ENCODE results near the gene ATP2C2. TPM values are rescaled to one million over a fixed set of nuclear protein-coding genes. Genes with fewer than 3 reads are reported as not detected.
A peak's percentile ranks its signal among the peaks of the same experiment; 100 is the strongest.
"Not testable (repeated sequence)": the region's sequence is repeated elsewhere in the genome, so short reads cannot be mapped to it uniquely, and the experiment has no call there.

The ATP2C2 gene
- total and polyA plus RNA-seq, 9 of the 15 experiments (the other 6 are each of a cell fraction or from before 2014, with no cell fraction given) = 0.75 TPM; not detected in 8

DNA sequence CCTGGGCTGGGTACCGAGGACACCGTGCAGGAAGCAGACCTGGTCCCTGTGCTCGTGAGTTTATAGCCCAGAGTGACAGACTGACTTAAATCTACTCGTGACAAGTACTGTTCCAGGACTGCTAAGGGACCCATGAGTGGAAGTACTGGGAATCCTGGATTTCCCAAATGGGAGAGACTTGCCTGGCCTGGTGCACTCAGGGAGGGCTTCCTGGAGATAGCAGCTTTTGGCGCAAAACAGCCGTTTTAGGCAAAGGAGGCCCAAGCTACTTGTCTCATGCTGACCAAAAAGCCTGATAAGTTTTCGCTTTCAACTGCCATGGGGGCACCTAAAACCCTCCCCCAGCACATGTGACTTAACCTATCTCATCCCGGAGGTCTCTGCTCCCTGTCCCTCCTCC lies 51.4 kb downstream of the ATP2C2 start:
- no peaks in the 10 kb centered on the region for H4K20me1 ChIP-seq (replicated peaks; ENCODE audit: control insufficient read depth, insufficient read depth, low read length)
- H3K4me3 ChIP-seq = no peak overlapping the region
- H3K9ac ChIP-seq (ENCODE audit: insufficient read depth in 1 of 2, low read depth in 2 of 2, low read length in 2 of 2) = no peak overlapping the region
- peak overlapping the region; percentile 5; the same call in 1 of the 2 replicates for H3K4me2 ChIP-seq (ENCODE audit: insufficient read depth, low read length)
- DNase-seq (ENCODE audit: extremely low read depth in 1 of 4, low spot score in 3 of 4) = no peak
- no TSS peak for BruUV-seq (replicated peaks)
- no peaks in the 10 kb centered on the region for H3K36me3 ChIP-seq (ENCODE audit: control insufficient read depth, insufficient read depth, low read length)
- H3K27me3 ChIP-seq (ENCODE audit: control insufficient read depth in 2 of 2, insufficient read depth in 2 of 2, low read length in 2 of 2) = peaks cover 45 to 74% of the 10 kb centered on the region in 2 experiments
- FAIRE-seq = no peak
- intact Hi-C loops (cut with micrococcal nuclease) = no loop called here
- 16% methylated on average over 8 of the region's 8 CpGs for WGBS (ENCODE audit: insufficient coverage, low coverage, missing lambda C conversion rate)
- in situ Hi-C loops (cut with MboI) = no loop called here
- H2AFZ ChIP-seq (ENCODE audit: low read depth, low read length) = 0 out of 2 replicates have a peak overlapping the region, but pooled peaks have one; percentile 42
- TF ChIP-seq ZNF561 (CRISPR knock-in tag; conservative IDR thresholded peaks at IDR 0.05) (no peak), ZNF436 (CRISPR knock-in tag; IDR thresholded peaks at IDR 0.05) (peak; percentile 55; the same call in 1 of the 2 replicates), ZNF316 (IDR thresholded peaks at IDR 0.05) (no peak), ZFP36 (IDR thresholded peaks at IDR 0.05; ENCODE audit: low read depth, low read length, partially characterized antibody) (peak; percentile 93), TEAD4 (IDR thresholded peaks at IDR 0.05; ENCODE audit: low read length) (no peak), TEAD4 (CRISPR knock-in tag; IDR thresholded peaks at IDR 0.05; ENCODE audit: borderline replicate concordance) (no peak)
- ChIA-PET CTCF (ENCODE audit: low intra/inter-chr PET ratio) (no interaction called here), POLR2A (interaction anchor here (0.6 to 0.7 kb wide), 2 partner anchors 27 to 48 kb away, joined by 3 read pairs; no protein-coding TSS in a partner anchor)
- H3K4me1 ChIP-seq (replicated peaks in 1 of 2; ENCODE audit: control insufficient read depth in 2 of 2, insufficient read depth in 2 of 2, low read length in 2 of 2) = 0 out of 5 replicates have a peak, but pooled peaks cover 0 to 3% of the 10 kb centered on the region in 2 experiments
- H3K27ac ChIP-seq (ENCODE audit: extremely low read depth, low read depth, low read length) = no peak overlapping the region
- ATAC-seq = no peak
- no peaks in the 10 kb centered on the region for H3K79me2 ChIP-seq (ENCODE audit: control insufficient read depth, insufficient read depth, low read length)
- peaks cover 7% of the 10 kb centered on the region for H3K9me3 ChIP-seq (replicated peaks; ENCODE audit: control insufficient read depth, insufficient read depth, low read depth, low read length)
- no peaks in the 10 kb centered on the region for H3K9me1 ChIP-seq (ENCODE audit: control insufficient read depth, insufficient read depth, low read length)

- not testable (repeated sequence) for FAIRE-seq
Measured at GRCh38 chr16:84420556-84420955, 52.2 kb downstream of the ATP2C2 start.

More at GRCh38 chr16:84420556-84420955, 52.2 kb downstream of the ATP2C2 start:
- H3K79me2 ChIP-seq (ENCODE audit: control insufficient read depth, insufficient read depth, low read length); H3K9ac ChIP-seq (ENCODE audit: insufficient read depth in 1 of 2, low read depth in 2 of 2, low read length in 2 of 2); H3K4me3 ChIP-seq; ATAC-seq; H3K36me3 ChIP-seq (ENCODE audit: control insufficient read depth, insufficient read depth, low read length); DNase-seq (ENCODE audit: extremely low read depth in 1 of 4, low spot score in 3 of 4); H3K4me1 ChIP-seq (replicated peaks in 1 of 2; ENCODE audit: control insufficient read depth in 2 of 2, insufficient read depth in 2 of 2, low read length in 2 of 2); intact Hi-C loops (cut with micrococcal nuclease); CTCF ChIA-PET (ENCODE audit: low intra/inter-chr PET ratio); H4K20me1 ChIP-seq (replicated peaks; ENCODE audit: control insufficient read depth, insufficient read depth, low read length); H3K9me3 ChIP-seq (replicated peaks; ENCODE audit: control insufficient read depth, insufficient read depth, low read depth, low read length); H3K9me1 ChIP-seq (ENCODE audit: control insufficient read depth, insufficient read depth, low read length); BruUV-seq (replicated peaks); in situ Hi-C loops (cut with MboI); H3K27ac ChIP-seq (ENCODE audit: extremely low read depth, low read depth, low read length); H3K4me2 ChIP-seq (ENCODE audit: insufficient read depth, low read length): not testable (repeated sequence)
- Histone ChIP-seq H3K27me3 (ENCODE audit: control insufficient read depth in 2 of 2, insufficient read depth in 2 of 2, low read length in 2 of 2) (peaks cover 46 to 74% of the 10 kb centered on the region in 2 experiments), H2AFZ (ENCODE audit: low read depth, low read length) (0 out of 2 replicates have a peak overlapping the region, but pooled peaks have one; percentile 5)
- POLR2A ChIA-PET = interaction anchor here (0.6 to 1.1 kb wide), 2 partner anchors 23 to 848 kb away, joined by 4 to 5 read pairs; no protein-coding TSS in a partner anchor
- 19% methylated on average over 6 of the region's 6 CpGs for WGBS (ENCODE audit: insufficient coverage, low coverage, missing lambda C conversion rate)
- peak; percentile 95 for TF ChIP-seq ESRRA (IDR thresholded peaks at IDR 0.05; ENCODE audit: borderline replicate concordance, low read depth)

Measured in K562 (cell line).